HL-60 (cell line): ENCODE measurements around the gene MTMR6.

Experiments
- DNase-seq, 2 experiments: peaks; one replicate each; pipeline ENCODE4 v3.0.0-alpha.2; 2010 to 2020; ENCODE audit warnings: low read depth in 1 of 2, low spot score in 1 of 2
- H3K27ac ChIP-seq: fragments of 250-450 bp; sonication (Bioruptor Pico); replicated peaks from 2 replicates; pipeline ENCODE4 v1.5.1; 2020; ENCODE audit warnings: mild to moderate bottlenecking, moderate library complexity
- H3K27me3 ChIP-seq: fragments of 250-450 bp; sonication (Bioruptor Pico); 2 replicates; pipeline ENCODE4 v1.5.1; 2021; ENCODE audit warnings: mild to moderate bottlenecking, moderate library complexity; ENCODE audit not compliant: insufficient read depth, poor library complexity, severe bottlenecking
- H3K4me3 ChIP-seq: replicated peaks from 2 replicates; pipeline ENCODE4 v1.5.1; 2011; ENCODE audit warnings: mild to moderate bottlenecking, control low read depth, low read length; ENCODE audit not compliant: insufficient read depth
- CTCF ChIP-seq: IDR thresholded peaks from one replicate; pipeline ENCODE4 v1.5.1; 2011; ENCODE audit warnings: low read length, control low read depth, inconsistent platforms; ENCODE audit not compliant: insufficient read depth
- GABPA ChIP-seq: IDR thresholded peaks from 2 replicates; pipeline ENCODE4 v1.6.1; 2012; ENCODE audit warnings: low read depth
- POLR2AphosphoS5 ChIP-seq: IDR thresholded peaks from 2 replicates; pipeline ENCODE4 v1.6.1; 2012; ENCODE audit warnings: low read depth
- REST ChIP-seq: IDR thresholded peaks from 2 replicates; pipeline ENCODE4 v1.6.1; 2012; ENCODE audit warnings: low read depth; ENCODE audit not compliant: insufficient replicate concordance
- SPI1 ChIP-seq: IDR thresholded peaks from 2 replicates; pipeline ENCODE4 v1.6.1; 2012; ENCODE audit warnings: low read depth, mild to moderate bottlenecking, borderline replicate concordance

MTMR6 gene

GRCh38 chr13:25217023-25217885 is 70.0 kb downstream of the MTMR6 start:
- Histone ChIP-seq H3K4me3 (no peak overlapping the region), H3K27me3 (peaks cover 2% of the 10 kb centered on the region), H3K27ac (no peak overlapping the region)
- TF ChIP-seq REST (no peak), GABPA (no peak), CTCF (no peak), POLR2AphosphoS5 (no peak), SPI1 (no peak)
- DNase-seq = no peak

GRCh38 chr13:25215253-25215575 is 72.1 kb downstream of the MTMR6 start:
- H3K4me3 ChIP-seq = no peak overlapping the region
- TF ChIP-seq CTCF (no peak), GABPA (no peak), REST (no peak), SPI1 (no peak), POLR2AphosphoS5 (no peak)
- DNase-seq = no peak
- no peaks in the 10 kb centered on the region for H3K27me3 ChIP-seq
- no peak overlapping the region for H3K27ac ChIP-seq

GRCh38 chr13:25214491-25215252 is 72.6 kb downstream of the MTMR6 start:
- Histone ChIP-seq H3K4me3 (no peak overlapping the region), H3K27me3 (peaks cover 3% of the 10 kb centered on the region), H3K27ac (no peak overlapping the region)
- no peak for DNase-seq
- TF ChIP-seq GABPA (no peak), SPI1 (no peak), CTCF (no peak), REST (no peak), POLR2AphosphoS5 (no peak)
